ENCODE measurements around the gene RRAS2. TPM values are rescaled to one million over a fixed set of nuclear protein-coding genes. Genes with fewer than 3 reads are reported as not detected.
"Not testable (repeated sequence)": the region's sequence is repeated elsewhere in the genome, so short reads cannot be mapped to it uniquely, and the experiment has no call there.

The RRAS2 gene
- total RNA-seq, result 139 and 157 TPM in 2 replicates

DNA sequence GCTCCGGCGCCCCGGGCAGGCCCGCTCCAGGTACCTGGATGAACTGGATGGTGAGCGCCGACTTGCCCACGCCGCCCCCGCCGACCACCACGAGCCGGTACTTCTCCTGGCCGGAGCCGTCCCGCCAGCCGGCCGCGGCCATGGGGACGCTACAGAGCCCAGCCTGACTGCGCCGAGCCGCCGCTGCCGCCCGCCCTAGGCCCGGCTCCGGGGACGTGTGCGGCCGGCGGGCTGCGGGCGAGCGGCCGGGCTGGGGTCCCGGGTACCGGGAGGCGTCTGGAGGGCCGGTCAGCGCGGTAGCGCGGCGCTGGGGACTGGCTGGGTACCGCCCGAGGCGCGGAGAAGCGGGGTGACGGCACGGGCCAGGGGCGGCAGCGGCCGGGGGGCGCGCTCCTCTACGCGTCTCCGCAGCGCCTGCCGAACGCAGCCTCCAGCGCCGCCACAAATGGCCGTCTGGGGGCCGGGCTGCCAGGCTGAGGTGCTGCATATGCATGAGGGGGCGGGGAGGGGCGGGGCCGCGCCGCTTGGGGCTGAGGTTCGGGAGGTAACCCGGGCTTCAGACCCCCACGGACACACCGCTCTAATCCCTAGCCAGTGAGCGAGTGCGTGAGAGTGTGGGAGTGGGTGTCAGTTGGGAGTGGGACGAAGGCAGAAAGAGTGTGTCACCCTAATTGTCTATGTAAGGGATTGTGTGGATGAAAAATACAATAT, at the start of gene RRAS2:
Gene RRAS2, minus strand, starts transcription at position 455 of the 711 bp plus-strand sequence. Its CDS starts 313 bp downstream, at position 142.
- DNase-seq (ENCODE audit: low read depth, low spot score), result peak; percentile 50

DNA sequence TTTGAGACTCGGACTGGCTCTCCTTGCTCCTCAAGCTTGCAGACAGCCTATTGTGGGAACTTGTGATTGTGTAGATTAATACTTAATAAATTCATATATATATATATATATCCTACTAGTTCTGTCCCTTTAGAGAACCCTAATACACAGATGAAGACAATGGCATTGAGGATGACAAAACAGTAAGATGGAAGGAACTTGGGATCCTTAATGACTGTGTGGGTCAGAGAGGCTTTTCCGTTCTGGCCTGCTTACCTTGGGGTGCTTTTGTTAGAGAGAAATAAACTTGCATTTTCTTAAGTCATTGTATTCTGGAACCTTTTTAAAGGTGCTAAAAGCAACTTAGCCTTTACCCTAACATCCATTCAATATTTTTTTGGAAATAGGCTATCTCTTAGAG, 49.6 kb upstream of the RRAS2 start:
- DNase-seq (ENCODE audit: low read depth, low spot score), result no peak

DNA sequence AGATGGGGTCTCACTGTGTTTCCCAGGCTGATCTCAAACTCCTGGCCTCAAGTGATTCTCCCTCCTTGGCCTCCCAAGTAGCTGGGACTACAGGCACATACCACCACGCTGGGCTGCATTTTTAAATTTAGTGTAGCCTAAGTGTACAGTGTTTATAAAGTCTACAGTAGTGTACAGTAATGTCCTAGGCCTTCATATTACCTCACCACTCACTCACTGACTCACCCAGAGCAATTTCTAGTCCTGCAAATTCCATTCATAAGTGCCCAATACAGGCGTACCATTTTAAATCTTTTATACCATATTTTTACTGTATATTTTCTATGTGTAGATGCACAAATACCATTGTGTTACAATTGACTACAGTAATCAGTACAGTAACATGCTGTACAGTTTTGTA, 47.1 kb upstream of the RRAS2 start:
- not testable (repeated sequence) for DNase-seq (ENCODE audit: low read depth, low spot score)

DNA sequence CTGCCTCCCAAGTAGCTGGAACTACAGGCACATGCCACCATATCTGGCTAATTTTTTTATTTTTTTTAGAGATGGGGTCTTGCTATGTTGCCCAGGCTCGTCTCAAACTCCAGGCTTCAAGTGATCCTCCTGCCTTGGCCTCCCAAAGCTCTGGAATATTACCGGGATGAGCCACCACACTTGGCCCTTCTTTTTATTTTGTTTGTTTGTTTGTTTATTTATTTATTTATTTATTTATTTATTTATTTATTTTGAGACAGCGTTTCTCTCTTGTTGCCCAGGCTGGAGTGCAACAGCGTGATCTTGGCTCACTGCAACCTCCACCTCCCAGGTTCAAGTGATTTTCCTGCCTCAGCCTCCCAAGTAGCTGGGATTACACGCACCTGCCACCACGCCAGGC, 44.5 kb upstream of the RRAS2 start:
- not testable (repeated sequence) for DNase-seq (ENCODE audit: low read depth, low spot score)

DNA sequence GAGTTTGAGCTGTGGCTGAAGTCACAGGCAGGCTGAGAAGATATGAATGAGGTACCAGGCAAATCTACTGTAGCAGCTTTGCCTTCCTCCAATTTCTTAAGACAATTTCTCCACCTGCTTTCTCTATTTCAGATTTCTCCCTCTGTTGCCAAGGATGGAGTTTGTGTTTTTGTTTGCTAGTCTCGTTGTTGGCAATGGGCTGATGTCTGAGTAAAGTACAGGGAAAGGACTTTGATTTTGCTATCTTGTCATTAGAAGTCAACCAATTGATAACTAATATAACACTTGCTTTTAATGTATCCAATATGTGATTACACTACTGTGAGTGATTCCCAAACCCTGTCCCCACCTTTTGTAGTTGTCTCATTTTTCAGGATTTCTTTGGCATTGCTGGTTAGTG, 40.1 kb upstream of the RRAS2 start:
- no peak for DNase-seq (ENCODE audit: low read depth, low spot score)

DNA sequence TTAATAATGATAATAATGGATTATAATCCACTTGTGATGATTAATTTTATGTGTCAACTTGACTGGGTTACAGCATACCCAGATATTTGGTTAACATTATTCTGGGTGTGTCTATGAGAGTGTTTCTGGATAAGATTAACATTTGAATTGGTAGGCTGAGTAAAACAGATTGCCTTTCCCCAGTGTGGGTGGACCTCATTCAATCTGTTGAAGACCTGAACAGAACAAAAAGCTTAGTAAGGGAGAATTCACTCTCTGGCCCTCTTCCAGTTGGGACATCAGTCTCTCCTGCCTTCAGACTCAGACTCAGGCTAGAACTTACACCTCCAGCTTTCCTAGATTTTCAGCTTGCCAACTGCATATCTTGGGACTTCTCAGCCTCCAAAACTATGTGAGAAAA, 37.3 kb upstream of the RRAS2 start:
- no peak for DNase-seq (ENCODE audit: low read depth, low spot score)

DNA sequence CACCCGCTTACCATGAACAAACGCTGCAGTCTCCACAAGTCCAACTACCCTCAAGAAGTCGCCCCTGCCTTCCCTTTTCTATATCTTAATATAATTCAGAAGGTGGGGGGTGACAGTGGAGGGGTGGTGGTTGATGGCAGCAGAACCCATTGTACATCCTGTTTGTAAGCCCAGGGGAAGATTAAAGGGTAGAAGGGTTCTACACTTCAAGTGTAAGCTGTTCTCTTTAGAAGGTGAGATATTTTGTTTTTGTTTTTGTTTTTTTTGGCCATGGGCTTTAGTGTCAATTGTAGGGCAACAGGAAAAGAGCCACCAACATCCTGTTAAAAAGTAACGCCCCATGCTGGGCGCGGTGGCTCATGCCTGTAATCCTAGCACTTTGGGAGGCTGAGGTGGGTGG, 34.9 kb upstream of the RRAS2 start:
- no peak for DNase-seq (ENCODE audit: low read depth, low spot score)

DNA sequence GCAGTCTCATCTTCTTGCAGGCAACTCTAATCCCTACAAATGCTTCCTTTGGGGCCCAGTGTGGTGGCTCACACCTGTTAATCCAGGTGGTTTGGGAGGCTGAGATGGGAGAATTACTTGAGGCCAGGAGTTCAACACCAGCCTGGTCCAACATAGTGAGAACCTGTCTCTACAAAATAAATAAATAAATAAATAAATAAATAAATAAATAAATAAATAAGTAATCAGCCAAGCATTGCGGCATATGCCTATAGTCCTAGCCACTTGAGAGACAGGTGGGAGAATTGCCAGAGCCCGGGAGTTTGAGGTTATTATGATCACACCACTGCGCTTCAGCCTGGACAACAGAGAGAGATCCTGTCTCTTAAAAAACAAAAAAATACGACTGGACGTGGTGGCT, 34.1 kb upstream of the RRAS2 start:
- no peak for DNase-seq (ENCODE audit: low read depth, low spot score)

DNA sequence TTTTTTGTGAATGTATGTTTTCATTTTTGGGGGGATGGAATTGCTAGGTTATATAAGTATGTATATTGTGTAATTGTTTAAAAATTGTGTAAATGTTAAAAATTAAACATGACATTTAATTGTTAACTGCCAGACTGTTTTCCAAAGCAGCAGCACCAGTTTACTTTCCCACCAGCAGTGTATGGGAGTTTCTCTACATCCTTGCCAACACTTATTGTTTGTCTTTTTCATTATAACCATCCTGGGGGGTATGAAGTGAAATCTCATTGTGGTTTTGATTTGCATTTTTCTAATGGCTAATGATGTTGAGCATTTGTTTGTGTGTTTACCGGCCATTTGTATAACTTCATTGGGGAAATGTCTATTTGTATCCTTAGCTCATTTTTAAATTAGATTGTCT, 31.7 kb upstream of the RRAS2 start:
- DNase-seq (ENCODE audit: low read depth, low spot score), result no peak

DNA sequence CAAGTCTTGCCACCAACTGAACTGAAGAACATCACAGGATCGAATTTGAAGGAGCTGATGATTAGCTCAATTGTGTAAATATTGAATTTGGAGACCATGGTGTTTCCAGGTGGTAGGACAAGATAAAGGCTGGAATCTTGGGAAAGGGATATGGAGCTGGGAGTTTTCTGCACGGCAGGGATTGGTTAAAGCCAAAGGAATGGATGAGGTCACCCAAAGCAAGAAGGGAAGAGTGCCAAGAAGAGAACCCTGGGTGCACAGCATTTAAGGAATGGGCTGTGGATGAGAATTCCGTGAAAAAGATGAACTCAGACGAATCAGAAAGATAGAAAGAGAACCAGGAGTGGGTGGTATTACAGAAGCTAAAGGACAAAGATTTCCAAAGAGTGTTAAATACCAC, 29.4 kb upstream of the RRAS2 start:
- DNase-seq (ENCODE audit: low read depth, low spot score), result no peak

DNA sequence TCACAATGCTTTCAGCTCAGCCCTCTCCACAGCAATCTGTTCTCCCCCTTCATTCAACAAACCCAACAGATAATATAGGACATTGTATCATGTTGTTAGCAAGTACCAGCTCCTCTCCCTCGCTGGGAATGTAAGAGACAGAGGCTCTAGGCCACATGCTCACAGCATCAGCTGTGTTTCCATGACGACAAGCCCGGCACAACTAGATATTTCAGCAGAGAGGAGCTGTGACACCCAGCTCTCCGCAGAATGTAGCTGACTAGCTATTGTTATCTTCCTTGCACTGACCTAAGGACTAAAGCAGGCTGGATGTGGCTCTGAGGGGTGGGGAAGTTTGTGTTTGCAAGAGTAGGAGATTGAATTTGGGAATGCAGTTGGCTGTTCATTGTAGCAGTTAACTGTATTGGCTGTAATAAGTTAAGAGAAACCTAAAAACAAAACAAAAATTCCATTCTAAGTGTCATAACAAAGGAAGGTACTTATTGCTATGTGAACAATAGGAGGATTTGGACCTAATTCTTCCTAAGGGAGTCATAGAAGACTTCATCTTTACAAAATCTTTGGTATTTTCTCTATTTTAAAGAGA, 28.0 kb upstream of the RRAS2 start:
- DNase-seq (ENCODE audit: low read depth, low spot score), result no peak

DNA sequence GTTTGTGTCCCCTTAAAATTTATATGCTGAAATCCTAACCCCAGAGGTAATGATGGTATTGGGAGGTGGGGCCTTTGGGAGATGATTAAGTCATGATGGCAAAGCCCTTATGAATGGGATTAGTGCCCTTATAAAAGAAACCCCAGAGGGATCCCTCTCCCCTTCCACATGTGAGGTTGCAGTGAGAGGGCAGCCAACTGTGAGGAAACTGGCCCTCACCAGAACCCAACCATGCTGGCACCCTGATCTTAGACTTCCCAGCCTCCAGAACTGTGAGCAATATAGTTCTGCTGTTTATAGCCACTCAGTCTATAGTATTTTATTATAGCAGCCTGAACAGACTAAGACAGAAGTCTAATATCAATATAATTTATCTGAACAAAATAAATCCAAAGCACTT, 27.1 kb upstream of the RRAS2 start:
- no peak for DNase-seq (ENCODE audit: low read depth, low spot score)

DNA sequence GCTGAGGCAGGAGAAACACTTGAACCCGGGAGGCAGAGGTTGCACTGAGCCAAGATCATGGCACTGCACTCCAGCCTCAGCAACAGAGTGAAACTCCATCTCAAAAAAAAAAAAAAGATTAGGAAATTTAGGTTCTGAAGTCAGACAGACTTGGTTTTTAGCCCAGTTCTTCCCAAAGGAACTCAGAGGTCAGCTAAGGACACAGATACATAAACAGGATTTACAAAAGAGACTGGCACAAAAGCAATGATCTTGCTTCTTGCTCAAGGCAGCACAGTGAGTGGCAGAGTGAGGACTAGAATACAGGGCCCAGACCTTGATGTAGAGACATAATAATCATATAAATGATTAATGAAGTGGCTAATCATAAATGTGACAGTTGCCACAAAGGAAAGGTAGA, 25.4 kb upstream of the RRAS2 start:
- DNase-seq (ENCODE audit: low read depth, low spot score), result no peak

DNA sequence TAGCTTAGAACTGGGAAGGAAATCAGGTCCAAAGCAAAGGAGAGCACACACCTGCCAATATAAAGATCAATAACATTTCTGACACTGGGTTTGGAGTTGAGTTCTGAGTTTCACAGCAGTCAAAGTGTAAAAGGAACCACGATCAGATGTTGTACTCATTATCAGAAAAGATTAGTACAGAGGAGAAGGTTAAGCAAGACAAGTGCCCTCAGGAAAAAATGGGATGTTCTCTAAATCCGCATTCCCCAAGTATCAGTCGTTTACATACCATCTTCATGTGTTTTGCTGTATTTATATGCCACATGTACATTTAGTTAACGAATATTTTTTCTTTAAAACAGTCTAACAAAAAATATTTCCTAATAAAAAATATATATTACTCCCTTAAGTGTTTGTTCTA, 23.0 kb upstream of the RRAS2 start:
- DNase-seq (ENCODE audit: low read depth, low spot score), result no peak

DNA sequence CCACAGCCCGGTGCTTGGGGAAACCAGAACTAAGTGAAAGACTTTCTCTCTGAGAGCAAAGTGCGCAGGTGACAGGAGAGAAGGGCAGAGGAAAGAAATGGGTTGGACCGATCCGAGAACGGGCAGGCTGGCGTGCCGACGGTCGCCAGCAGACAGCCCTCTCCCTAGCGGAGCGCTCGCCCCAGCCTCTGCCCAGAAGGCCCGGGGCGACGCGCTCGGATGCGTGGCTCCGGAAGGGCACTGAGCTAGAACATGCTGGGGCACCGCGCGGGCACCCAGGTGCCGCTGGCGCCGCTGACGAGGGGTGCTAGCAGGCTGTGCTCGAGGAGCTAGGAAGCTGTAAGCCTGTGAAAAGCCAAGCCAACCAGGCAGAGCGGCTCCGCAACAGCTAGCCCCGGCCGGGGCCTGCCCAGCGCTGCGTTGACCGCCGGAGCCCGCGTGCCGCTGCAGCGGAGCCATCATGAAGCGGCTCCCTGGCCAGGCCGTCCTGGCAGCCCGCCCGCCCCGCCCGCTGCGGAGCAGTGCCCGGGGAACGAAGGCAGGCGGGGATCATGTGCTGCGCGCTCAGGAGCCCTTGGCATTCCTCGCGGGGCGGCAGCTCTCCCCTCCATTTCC, 22.1 kb upstream of the RRAS2 start:
- DNase-seq (ENCODE audit: low read depth, low spot score), result no peak

DNA sequence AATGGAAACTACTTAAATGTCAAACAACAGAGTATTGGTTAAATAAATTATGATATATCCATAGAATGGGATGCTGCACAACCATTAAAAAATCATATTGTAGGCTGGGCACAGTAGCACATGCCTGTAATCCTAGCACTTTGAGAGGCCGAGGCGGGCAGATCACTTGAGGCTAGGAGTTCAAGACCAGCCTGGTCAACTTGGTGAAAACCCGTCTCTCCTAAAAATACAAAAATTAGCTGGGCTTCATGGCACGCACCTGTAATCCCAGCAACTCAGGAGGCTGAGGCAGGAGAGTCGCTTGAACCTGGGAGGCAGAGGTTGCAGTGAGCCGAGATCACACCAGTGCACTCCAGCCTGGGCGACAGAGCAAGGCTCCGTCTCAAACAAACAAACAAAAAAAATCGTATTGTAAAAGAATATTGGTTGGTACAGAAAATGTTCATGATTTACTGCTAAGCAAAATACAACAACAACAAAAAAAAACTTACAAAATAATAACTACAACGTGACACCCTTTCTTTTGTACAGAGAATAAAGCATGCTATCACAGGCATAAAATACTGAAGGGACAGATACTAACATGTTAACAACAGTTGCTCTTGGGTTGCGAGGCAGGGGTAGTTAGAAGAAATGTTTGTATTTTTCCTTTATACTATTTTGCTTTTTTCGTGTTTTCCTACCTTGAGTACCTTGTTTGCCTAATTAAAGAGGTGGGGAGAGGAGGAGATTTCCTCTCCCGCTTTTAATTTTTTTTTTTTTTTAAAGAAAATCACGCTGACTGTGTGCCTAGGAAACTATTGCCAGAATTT, 21.3 kb upstream of the RRAS2 start:
- DNase-seq (ENCODE audit: low read depth, low spot score), result no peak

DNA sequence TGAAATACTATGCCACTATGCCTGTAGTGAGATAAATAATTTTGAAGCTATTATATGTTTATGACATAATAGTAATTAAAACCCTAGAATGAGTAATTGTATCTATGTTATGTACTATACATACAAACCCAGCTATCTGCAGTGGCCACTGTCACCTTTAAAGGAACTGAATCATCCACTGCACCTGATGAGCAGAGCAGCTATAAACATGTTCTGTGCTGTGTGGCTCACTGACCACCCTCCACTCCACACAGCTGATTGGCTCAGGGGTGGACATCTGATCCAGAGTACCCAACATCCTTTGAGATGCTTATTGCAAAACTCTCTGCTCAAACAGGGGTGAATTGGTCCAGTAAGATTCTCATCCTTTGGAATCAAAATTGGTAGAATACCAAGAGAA, 19.2 kb upstream of the RRAS2 start:
- DNase-seq (ENCODE audit: low read depth, low spot score), result no peak

DNA sequence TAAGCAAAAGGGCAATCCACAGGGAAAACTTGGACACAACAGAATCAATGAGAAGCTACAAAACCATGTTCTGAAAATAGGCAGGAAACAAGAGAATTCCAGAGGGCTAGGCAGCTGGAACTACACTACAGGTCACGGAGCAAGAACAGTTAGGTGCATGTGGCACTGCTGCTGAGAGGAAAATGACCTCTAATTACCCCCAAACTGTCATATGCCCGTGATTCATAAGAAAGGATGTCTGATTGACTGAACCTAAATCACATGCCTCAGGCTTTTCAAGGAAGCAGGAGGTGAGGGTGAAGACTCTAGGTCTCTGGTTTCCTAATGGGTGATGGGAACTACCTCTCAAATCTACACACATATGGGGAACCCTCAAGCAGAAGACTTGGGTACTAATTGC, 17.9 kb upstream of the RRAS2 start:
- DNase-seq (ENCODE audit: low read depth, low spot score), result no peak

DNA sequence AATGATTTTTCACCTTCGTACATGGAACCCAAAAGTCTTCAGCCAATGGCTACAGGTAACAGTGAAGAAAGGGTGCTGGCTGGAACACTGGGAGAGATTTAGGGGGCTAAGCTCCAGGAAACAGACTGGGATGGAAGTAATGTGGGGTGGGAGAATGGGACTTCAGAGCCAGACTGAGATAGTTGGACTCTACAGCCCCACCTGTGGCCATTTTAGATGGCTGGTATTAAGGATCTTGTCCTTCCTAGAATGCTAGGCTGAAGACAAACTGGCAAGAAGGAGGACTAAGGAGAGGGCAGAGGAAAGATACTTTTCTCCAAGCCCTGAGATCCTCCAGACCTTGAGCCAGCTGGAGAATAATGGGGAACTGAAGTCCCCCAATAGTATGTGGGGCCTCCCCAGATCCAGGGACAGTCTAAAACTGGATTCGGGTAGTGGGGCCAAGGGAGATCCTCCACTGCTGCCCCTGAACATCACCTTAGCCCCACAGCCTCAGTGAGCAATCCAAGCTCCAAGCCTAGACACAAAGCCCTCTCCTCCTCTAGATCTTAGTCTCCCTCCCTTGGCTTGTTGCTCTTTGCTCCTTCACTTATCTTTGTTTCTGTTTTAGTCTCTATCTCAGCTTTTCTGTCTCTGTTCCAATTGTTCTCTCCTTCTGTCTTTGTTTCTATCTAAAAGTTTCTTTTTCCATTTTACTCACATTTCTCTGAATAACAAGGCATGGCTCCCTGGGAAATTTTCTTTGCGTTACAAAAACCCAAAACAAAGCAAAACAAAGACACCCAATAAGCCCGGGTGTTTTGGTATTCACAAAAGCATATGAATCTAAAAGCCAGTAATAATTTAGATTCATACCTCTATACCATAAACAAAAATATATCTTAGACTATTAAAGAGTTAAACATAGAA, 16.2 kb upstream of the RRAS2 start:
- DNase-seq (ENCODE audit: low read depth, low spot score), result no peak

DNA sequence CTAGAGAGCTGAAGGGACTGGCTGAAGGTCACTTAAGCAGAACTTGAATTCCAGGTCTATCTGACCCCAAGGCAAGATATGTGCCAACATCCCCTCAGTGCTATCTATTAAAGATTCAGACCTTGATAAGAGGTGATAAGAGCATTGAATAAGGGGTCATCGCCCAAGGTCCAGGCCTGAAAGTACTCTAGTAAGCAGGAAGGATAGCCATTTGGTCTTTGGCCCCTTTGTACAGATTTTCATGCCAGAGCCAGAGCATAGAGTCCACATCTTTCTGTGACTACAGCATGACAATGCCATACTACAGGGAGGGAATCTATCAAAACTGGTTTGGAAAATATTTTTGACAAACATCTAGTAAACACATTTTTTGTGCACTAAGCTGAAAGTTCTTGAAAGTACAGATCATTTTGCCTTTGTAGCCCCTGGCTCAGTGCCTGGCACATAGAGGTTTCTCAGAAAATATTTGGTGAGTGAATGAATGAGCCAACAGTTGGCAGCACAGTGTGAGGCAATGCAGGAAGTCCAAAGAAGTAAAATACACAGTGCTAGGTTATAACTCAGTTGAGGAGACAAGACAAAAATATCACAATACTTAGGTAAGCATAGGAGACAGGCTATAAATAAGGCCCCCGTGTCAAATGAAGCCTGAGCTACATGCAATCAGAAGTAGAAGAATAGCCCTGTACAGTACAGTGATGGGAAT, 15.1 kb upstream of the RRAS2 start:
- no peak for DNase-seq (ENCODE audit: low read depth, low spot score)

DNA sequence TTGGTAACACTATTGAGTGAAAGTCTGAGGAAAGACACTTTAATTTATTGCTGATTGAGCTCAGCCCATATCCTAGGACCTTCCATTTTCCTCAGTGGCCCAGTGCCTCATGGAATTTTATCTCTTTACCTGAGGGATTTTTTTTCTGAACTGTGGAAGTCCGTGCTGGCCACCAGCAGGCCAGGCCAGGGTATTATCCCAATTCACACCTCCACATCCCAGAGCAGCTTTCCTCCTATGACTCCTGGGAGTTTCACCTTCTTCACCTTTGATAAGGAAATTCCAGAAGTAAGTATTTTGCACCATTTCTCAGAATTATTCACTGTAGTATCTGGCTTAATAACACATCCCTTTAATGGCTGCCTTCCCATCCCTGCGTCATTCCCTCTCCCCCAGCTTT, 13.0 kb upstream of the RRAS2 start:
- DNase-seq (ENCODE audit: low read depth, low spot score), result no peak

Measured in pulmonary artery endothelial cell (primary cell).